Suprapubic skin (tissue), 4 donors: Measurements from ENCODE around the gene IGF1. TPM values are rescaled to one million over a fixed set of nuclear protein-coding genes. Genes with fewer than 3 reads are reported as not detected.

Experiments used
- DNase-seq, 2 donors: peaks; one replicate each; pipeline ENCODE4 v3.0.0-alpha.2; 2019; ENCODE audit warnings: low spot score in 2 of 2
- H3K27ac ChIP-seq: fragments of 200-600 bp; sonication (generic); one replicate; pipeline ENCODE4 v1.5.1; 2019
- H3K27me3 ChIP-seq: fragments of 200-600 bp; sonication (generic); one replicate; pipeline ENCODE4 v1.5.1; 2019
- H3K36me3 ChIP-seq: fragments of 200-600 bp; sonication (generic); one replicate; pipeline ENCODE4 v1.5.1; 2019
- H3K4me1 ChIP-seq: fragments of 200-600 bp; sonication (generic); one replicate; pipeline ENCODE4 v1.5.1; 2019
- H3K4me3 ChIP-seq: fragments of 200-600 bp; sonication (generic); one replicate; pipeline ENCODE4 v1.5.1; 2019; ENCODE audit warnings: mild to moderate bottlenecking
- H3K9me3 ChIP-seq: fragments of 200-600 bp; sonication (generic); one replicate; pipeline ENCODE4 v1.5.1; 2019
- CTCF ChIP-seq, 2 donors: fragments of 200-600 bp in 1 of 2; fragments of 450-650 bp in 1 of 2; sonication (generic) in 1 of 2; IDR thresholded peaks; one replicate each; pipeline ENCODE4 v1.5.1; 2016 to 2019; ENCODE audit warnings: antibody characterized with exemption in 2 of 2, mild to moderate bottlenecking in 1 of 2, moderate library complexity in 1 of 2
- EP300 ChIP-seq: sonication (generic); formaldehyde crosslinking; IDR thresholded peaks from one replicate; pipeline ENCODE4 v1.6.1; 2017; ENCODE audit warnings: antibody characterized with exemption
- POLR2A ChIP-seq, 2 donors: fragments of 450-650 bp; IDR thresholded peaks; one replicate each; pipeline ENCODE4 v1.6.1; 2017; ENCODE audit warnings: antibody characterized with exemption in 2 of 2, mild to moderate bottlenecking in 2 of 2, moderate library complexity in 2 of 2
- POLR2AphosphoS5 ChIP-seq, 3 donors: sonication (generic); formaldehyde crosslinking; IDR thresholded peaks; one replicate each; pipeline ENCODE4 v1.6.1; 2017; ENCODE audit warnings: antibody characterized with exemption in 3 of 3
- WGBS: methylation state at CpG from one replicate; pipeline ENCODE4 v1.1.5; 2018; 5-methylcytosine and 5-hydroxymethylcytosine counted together
- total RNA-seq, 4 donors: library from RNA; depleted of rRNA; stranded (reverse); fragments of >200 nt; gene quantifications; one replicate each; pipeline ENCODE4 v1.1.0, GENCODE V29; 2016

IGF1 gene
- 10 to 100 TPM in 2 of 4 donors, 1 to 10 TPM in 2; 5.9 to 19.7 (median 11.7) TPM for total RNA-seq

- 16% methylated on average over 2 of the region's 2 CpGs for WGBS
- TF ChIP-seq POLR2AphosphoS5 (IDR thresholded peaks at IDR 0.05): no peak
- Histone ChIP-seq H3K27ac (no peak within 1 kb of the TSS), H3K27me3 (no peaks in the 10 kb centered on the region), H3K4me1 (peaks cover 21% of the 10 kb centered on the region), H3K9me3 (no peaks in the 10 kb centered on the region), H3K36me3 (no peaks in the 10 kb centered on the region), H3K4me3 (peak within 1 kb of the TSS; percentile 36)
- no peak for DNase-seq
Measured at GRCh38 chr12:102480406-102480805, at the start of gene IGF1. Gene IGF1, minus strand, starts transcription at chr12:102480563. Its CDS starts 182 bp downstream, at chr12:102480381.

- Histone ChIP-seq H3K4me1 (no peaks in the 10 kb centered on the region), H3K27me3 (no peaks in the 10 kb centered on the region), H3K4me3 (no peak overlapping the region), H3K36me3 (no peaks in the 10 kb centered on the region), H3K9me3 (no peaks in the 10 kb centered on the region), H3K27ac (no peak overlapping the region)
- TF ChIP-seq CTCF (IDR thresholded peaks at IDR 0.05) (no peak), EP300 (no peak), POLR2AphosphoS5 (IDR thresholded peaks at IDR 0.05) (no peak)
- no peak for DNase-seq
Measured at GRCh38 chr12:102528111-102528510, 47.7 kb upstream of the IGF1 start.

GRCh38 chr12:102527171-102527720 lies 46.9 kb upstream of the IGF1 start:
- Histone ChIP-seq H3K36me3 (no peaks in the 10 kb centered on the region), H3K4me1 (no peaks in the 10 kb centered on the region), H3K4me3 (no peak overlapping the region), H3K27ac (no peak overlapping the region), H3K9me3 (no peaks in the 10 kb centered on the region), H3K27me3 (no peaks in the 10 kb centered on the region)
- 78% methylated on average over 8 of the region's 8 CpGs for WGBS
- TF ChIP-seq POLR2AphosphoS5 (IDR thresholded peaks at IDR 0.05): no peak
- TF ChIP-seq EP300: no peak
- TF ChIP-seq POLR2A (IDR thresholded peaks at IDR 0.05): no peak
- no peak for TF ChIP-seq CTCF (IDR thresholded peaks at IDR 0.05)
- no peak for DNase-seq

GRCh38 chr12:102526656-102527055 lies 46.3 kb upstream of the IGF1 start:
- Histone ChIP-seq H3K27me3 (no peaks in the 10 kb centered on the region), H3K36me3 (no peaks in the 10 kb centered on the region), H3K9me3 (no peaks in the 10 kb centered on the region), H3K4me3 (no peak overlapping the region), H3K27ac (no peak overlapping the region), H3K4me1 (no peaks in the 10 kb centered on the region)
- DNase-seq: no peak
- 71% methylated on average over 1 of the region's 1 CpG for WGBS
- TF ChIP-seq POLR2A (IDR thresholded peaks at IDR 0.05) (no peak), EP300 (no peak), CTCF (IDR thresholded peaks at IDR 0.05) (no peak), POLR2AphosphoS5 (IDR thresholded peaks at IDR 0.05) (no peak)

- H3K4me1 ChIP-seq: no peaks in the 10 kb centered on the region
- TF ChIP-seq EP300 (no peak), POLR2A (IDR thresholded peaks at IDR 0.05) (no peak), POLR2AphosphoS5 (IDR thresholded peaks at IDR 0.05) (no peak), CTCF (IDR thresholded peaks at IDR 0.05) (no peak)
- no peaks in the 10 kb centered on the region for H3K36me3 ChIP-seq
- H3K27me3 ChIP-seq: no peaks in the 10 kb centered on the region
- H3K9me3 ChIP-seq: no peaks in the 10 kb centered on the region
- WGBS: 85% methylated on average over 4 of the region's 4 CpGs
- H3K27ac ChIP-seq: no peak overlapping the region
- H3K4me3 ChIP-seq: no peak overlapping the region
- DNase-seq: no peak
Measured at GRCh38 chr12:102522768-102523167, 42.4 kb upstream of the IGF1 start.
